ENCODE measurements around the gene LRRC53.

The LRRC53 gene

GRCh38 chr1:74434321-74434720 is 78.1 kb downstream of the LRRC53 start:
- DNase-seq (ENCODE audit: low read depth), result no peak

- no peak for DNase-seq (ENCODE audit: low read depth)
Observed at GRCh38 chr1:74432325-74432724, 80.1 kb downstream of the LRRC53 start.

- DNase-seq (ENCODE audit: low read depth), result no peak
Observed at GRCh38 chr1:74431531-74431930, 80.9 kb downstream of the LRRC53 start.

GRCh38 chr1:74430342-74430934 is 82.0 kb downstream of the LRRC53 start:
- no peak for DNase-seq (ENCODE audit: low read depth)

GRCh38 chr1:74429580-74429979 is 82.8 kb downstream of the LRRC53 start:
- no peak for DNase-seq (ENCODE audit: low read depth)

GRCh38 chr1:74427681-74428080 is 84.7 kb downstream of the LRRC53 start:
- DNase-seq (ENCODE audit: low read depth), result no peak

GRCh38 chr1:74426208-74426937 is 86.0 kb downstream of the LRRC53 start:
- DNase-seq (ENCODE audit: low read depth), result no peak

- DNase-seq (ENCODE audit: low read depth), result no peak
Observed at GRCh38 chr1:74425676-74426075, 86.7 kb downstream of the LRRC53 start.

GRCh38 chr1:74423471-74423870 is 88.9 kb downstream of the LRRC53 start:
- DNase-seq (ENCODE audit: low read depth), result no peak

- no peak for DNase-seq (ENCODE audit: low read depth)
Observed at GRCh38 chr1:74422421-74423292, 89.8 kb downstream of the LRRC53 start.

- no peak for DNase-seq (ENCODE audit: low read depth)
Observed at GRCh38 chr1:74420467-74420866, 91.9 kb downstream of the LRRC53 start.

Data from stromal cell of bone marrow (primary cell).